ENCODE measurements around the gene TWIST2. TPM values are rescaled to one million over a fixed set of nuclear protein-coding genes. Genes with fewer than 3 reads are reported as not detected.
A peak's percentile ranks its signal among the peaks of the same experiment; 100 is the strongest.

The TWIST2 gene
- total RNA-seq, 6 donors from 2014 or later = 10.5 to 29.3 (median 23.4) TPM

GRCh38 chr2:238894950-238895298 is 47.0 kb downstream of the TWIST2 start:
- DNase-seq = no peak
- Histone ChIP-seq H3K36me3 (no peaks in the 10 kb centered on the region), H3K4me3 (no peak overlapping the region), H3K27ac (no peak overlapping the region), H3K27me3 (no peaks in the 10 kb centered on the region), H3K9me3 (no peaks in the 10 kb centered on the region), H3K4me1 (peaks cover 0 to 2% (median 0%) of the 10 kb centered on the region in 4 donors)
- WGBS, 2 donors = 88 to 93% methylated on average over 10 of the region's 10 CpGs
- ATAC-seq (ENCODE audit: low FRiP score in 2 of 2) = no peak
- TF ChIP-seq CTCF (IDR thresholded peaks at IDR 0.05) (no peak), POLR2AphosphoS5 (IDR thresholded peaks at IDR 0.05) (no peak), EP300 (IDR thresholded peaks at IDR 0.05) (no peak), POLR2A (IDR thresholded peaks at IDR 0.05) (no peak)

- DNase-seq (no peak), ATAC-seq (ENCODE audit: low FRiP score in 2 of 2) (no peak)
- Histone ChIP-seq H3K27ac (no peak overlapping the region), H3K36me3 (no peaks in the 10 kb centered on the region), H3K4me3 (no peak overlapping the region), H3K9me3 (no peaks in the 10 kb centered on the region), H3K4me1 (peaks cover 0 to 2% (median 0%) of the 10 kb centered on the region in 4 donors), H3K27me3 (no peaks in the 10 kb centered on the region)
- TF ChIP-seq CTCF (IDR thresholded peaks at IDR 0.05) (no peak), EP300 (IDR thresholded peaks at IDR 0.05) (no peak), POLR2AphosphoS5 (IDR thresholded peaks at IDR 0.05) (no peak)
- 48 to 73% methylated on average over 6 to 20 of the region's 20 CpGs for WGBS, 2 donors
Measured at GRCh38 chr2:238895361-238895882, 47.5 kb downstream of the TWIST2 start.

- TF ChIP-seq CTCF (IDR thresholded peaks at IDR 0.05) (no peak), POLR2AphosphoS5 (IDR thresholded peaks at IDR 0.05) (peak in 1 of 2 donors; percentile 12)
- H3K36me3 ChIP-seq = no peaks in the 10 kb centered on the region
- peak; percentile 2 to 85 for ATAC-seq (ENCODE audit: low FRiP score in 2 of 2)
- H3K4me1 ChIP-seq = peaks cover 0 to 2% (median 0%) of the 10 kb centered on the region in 4 donors
- no peaks in the 10 kb centered on the region for H3K9me3 ChIP-seq
- peak in 1 of 2 donors; percentile 65 for DNase-seq
- H3K27me3 ChIP-seq = no peaks in the 10 kb centered on the region
- H3K4me3 ChIP-seq = no peak overlapping the region
- WGBS, 2 donors = 51 to 80% methylated on average over 1 to 27 of the region's 27 CpGs
- no peak overlapping the region for H3K27ac ChIP-seq
Measured at GRCh38 chr2:238895891-238896600, 48.2 kb downstream of the TWIST2 start.

GRCh38 chr2:238896641-238897040 is 48.8 kb downstream of the TWIST2 start:
- WGBS, 2 donors = 59 to 73% methylated on average over 3 to 5 of the region's 5 CpGs
- no peak overlapping the region for H3K4me3 ChIP-seq
- H3K27me3 ChIP-seq = no peaks in the 10 kb centered on the region
- no peak overlapping the region for H3K27ac ChIP-seq
- ATAC-seq (ENCODE audit: low FRiP score in 2 of 2) (no peak), DNase-seq (no peak)
- H3K4me1 ChIP-seq = peaks cover 0 to 2% (median 0%) of the 10 kb centered on the region in 4 donors
- H3K9me3 ChIP-seq = no peaks in the 10 kb centered on the region
- TF ChIP-seq POLR2A (IDR thresholded peaks at IDR 0.05) (no peak), POLR2AphosphoS5 (IDR thresholded peaks at IDR 0.05) (no peak), CTCF (IDR thresholded peaks at IDR 0.05) (no peak), EP300 (IDR thresholded peaks at IDR 0.05) (no peak)
- no peaks in the 10 kb centered on the region for H3K36me3 ChIP-seq
